Measurements from ENCODE around the gene MRC1. TPM values are rescaled to one million over a fixed set of nuclear protein-coding genes. Genes with fewer than 3 reads are reported as not detected.

MRC1 gene
- total and polyA plus RNA-seq, 10 of the 15 experiments (the other 5 are each of a cell fraction or from before 2014, with no cell fraction given) = 0.01 to 0.21 (median 0.03) TPM; not detected in 5

GRCh38 chr10:17814973-17815372 is 5.8 kb downstream of the MRC1 start:
- BruUV-seq (replicated peaks) = no TSS peak
- H3K4me1 ChIP-seq (ENCODE audit: control insufficient read depth, insufficient read depth, low read length) = no peaks in the 10 kb centered on the region
- ChIA-PET RAD21 (ENCODE audit: unreplicated experiment) (no interaction called here), CTCF (interaction anchor here (0.6 kb wide), 1 partner anchor 71 kb away, joined by 3 read pairs; no protein-coding TSS in a partner anchor), SMC1A (ENCODE audit: uncharacterized antibody, unreplicated experiment) (interaction anchor here (1.8 kb wide), 1 partner anchor 11 kb away, joined by 7 read pairs; no protein-coding TSS in a partner anchor), POLR2A (no interaction called here)
- H3K79me2 ChIP-seq (ENCODE audit: control insufficient read depth, insufficient read depth, low read length) = no peaks in the 10 kb centered on the region
- in situ Hi-C loops (cut with MboI) = no loop called here
- DNase-seq (ENCODE audit: low read depth, low spot score) (no peak), ATAC-seq (no peak), FAIRE-seq (no peak)
- WGBS (ENCODE audit: insufficient coverage, insufficient replicate concordance, low lambda C conversion rate, missing lambda C conversion rate) = 36% methylated on average over 5 of the region's 5 CpGs
- H3K27me3 ChIP-seq (replicated peaks in 1 of 2; ENCODE audit: control insufficient read depth in 2 of 2, insufficient read depth in 2 of 2, low read length in 1 of 2) = no peaks in the 10 kb centered on the region
- H3K27ac ChIP-seq (ENCODE audit: control insufficient read depth, insufficient read depth) = no peak overlapping the region
- no peaks in the 10 kb centered on the region for H4K20me1 ChIP-seq (ENCODE audit: control insufficient read depth, insufficient read depth)
- H3K36me3 ChIP-seq (ENCODE audit: control insufficient read depth in 2 of 2, insufficient read depth in 2 of 2, low read length in 1 of 2) = no peaks in the 10 kb centered on the region
- H3K9ac ChIP-seq (ENCODE audit: control insufficient read depth, insufficient read depth, low read length) = no peak overlapping the region
- H3K4me3 ChIP-seq = no peak overlapping the region
- H3K4me2 ChIP-seq (ENCODE audit: control insufficient read depth, insufficient read depth) = no peak overlapping the region
- intact Hi-C loops (cut with micrococcal nuclease; ENCODE audit: unreplicated experiment) = no loop called here
- H3K9me3 ChIP-seq (replicated peaks; ENCODE audit: control insufficient read depth, insufficient read depth, low read length) = no peaks in the 10 kb centered on the region
- H2AFZ ChIP-seq (ENCODE audit: control insufficient read depth, low read depth, low read length) = no peak overlapping the region
- TF ChIP-seq TBL1XR1 (IDR thresholded peaks at IDR 0.05; ENCODE audit: low read depth, low read length) (no peak), NR2C2 (IDR thresholded peaks at IDR 0.05; ENCODE audit: borderline replicate concordance, control insufficient read depth, insufficient read length, low read depth) (no peak), MXI1 (IDR thresholded peaks at IDR 0.05; ENCODE audit: low read depth, low read length) (no peak), CEBPB (IDR thresholded peaks at IDR 0.05; ENCODE audit: borderline replicate concordance in 1 of 2, low read depth in 2 of 2, low read length in 2 of 2) (no peak), MLLT1 (IDR thresholded peaks at IDR 0.05) (no peak), YY1 (IDR thresholded peaks at IDR 0.05; ENCODE audit: low read depth, low read length) (no peak), IKZF2 (IDR thresholded peaks at IDR 0.05) (no peak), KAT2A (conservative IDR thresholded peaks at IDR 0.05; ENCODE audit: control insufficient read depth, low read depth, low read length) (no peak), SPI1 (IDR thresholded peaks at IDR 0.05; ENCODE audit: borderline replicate concordance, insufficient read depth, low read depth, low read length) (no peak), JUND (IDR thresholded peaks at IDR 0.05; ENCODE audit: low read depth, low read length) (no peak), WRNIP1 (IDR thresholded peaks at IDR 0.05; ENCODE audit: borderline replicate concordance, low read depth, low read length) (no peak)
- TF ChIP-seq, protein P1, sequence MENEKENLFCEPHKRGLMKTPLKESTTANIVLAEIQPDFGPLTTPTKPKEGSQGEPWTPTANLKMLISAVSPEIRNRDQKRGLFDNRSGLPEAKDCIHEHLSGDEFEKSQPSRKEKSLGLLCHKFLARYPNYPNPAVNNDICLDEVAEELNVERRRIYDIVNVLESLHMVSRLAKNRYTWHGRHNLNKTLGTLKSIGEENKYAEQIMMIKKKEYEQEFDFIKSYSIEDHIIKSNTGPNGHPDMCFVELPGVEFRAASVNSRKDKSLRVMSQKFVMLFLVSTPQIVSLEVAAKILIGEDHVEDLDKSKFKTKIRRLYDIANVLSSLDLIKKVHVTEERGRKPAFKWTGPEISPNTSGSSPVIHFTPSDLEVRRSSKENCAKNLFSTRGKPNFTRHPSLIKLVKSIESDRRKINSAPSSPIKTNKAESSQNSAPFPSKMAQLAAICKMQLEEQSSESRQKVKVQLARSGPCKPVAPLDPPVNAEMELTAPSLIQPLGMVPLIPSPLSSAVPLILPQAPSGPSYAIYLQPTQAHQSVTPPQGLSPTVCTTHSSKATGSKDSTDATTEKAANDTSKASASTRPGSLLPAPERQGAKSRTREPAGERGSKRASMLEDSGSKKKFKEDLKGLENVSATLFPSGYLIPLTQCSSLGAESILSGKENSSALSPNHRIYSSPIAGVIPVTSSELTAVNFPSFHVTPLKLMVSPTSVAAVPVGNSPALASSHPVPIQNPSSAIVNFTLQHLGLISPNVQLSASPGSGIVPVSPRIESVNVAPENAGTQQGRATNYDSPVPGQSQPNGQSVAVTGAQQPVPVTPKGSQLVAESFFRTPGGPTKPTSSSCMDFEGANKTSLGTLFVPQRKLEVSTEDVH (IDR thresholded peaks at IDR 0.05; ENCODE audit: low read depth, partially characterized antibody) = no peak
- TF ChIP-seq, protein P2, sequence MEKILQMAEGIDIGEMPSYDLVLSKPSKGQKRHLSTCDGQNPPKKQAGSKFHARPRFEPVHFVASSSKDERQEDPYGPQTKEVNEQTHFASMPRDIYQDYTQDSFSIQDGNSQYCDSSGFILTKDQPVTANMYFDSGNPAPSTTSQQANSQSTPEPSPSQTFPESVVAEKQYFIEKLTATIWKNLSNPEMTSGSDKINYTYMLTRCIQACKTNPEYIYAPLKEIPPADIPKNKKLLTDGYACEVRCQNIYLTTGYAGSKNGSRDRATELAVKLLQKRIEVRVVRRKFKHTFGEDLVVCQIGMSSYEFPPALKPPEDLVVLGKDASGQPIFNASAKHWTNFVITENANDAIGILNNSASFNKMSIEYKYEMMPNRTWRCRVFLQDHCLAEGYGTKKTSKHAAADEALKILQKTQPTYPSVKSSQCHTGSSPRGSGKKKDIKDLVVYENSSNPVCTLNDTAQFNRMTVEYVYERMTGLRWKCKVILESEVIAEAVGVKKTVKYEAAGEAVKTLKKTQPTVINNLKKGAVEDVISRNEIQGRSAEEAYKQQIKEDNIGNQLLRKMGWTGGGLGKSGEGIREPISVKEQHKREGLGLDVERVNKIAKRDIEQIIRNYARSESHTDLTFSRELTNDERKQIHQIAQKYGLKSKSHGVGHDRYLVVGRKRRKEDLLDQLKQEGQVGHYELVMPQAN (conservative IDR thresholded peaks at IDR 0.05) = no peak
- TF ChIP-seq, protein P3, sequence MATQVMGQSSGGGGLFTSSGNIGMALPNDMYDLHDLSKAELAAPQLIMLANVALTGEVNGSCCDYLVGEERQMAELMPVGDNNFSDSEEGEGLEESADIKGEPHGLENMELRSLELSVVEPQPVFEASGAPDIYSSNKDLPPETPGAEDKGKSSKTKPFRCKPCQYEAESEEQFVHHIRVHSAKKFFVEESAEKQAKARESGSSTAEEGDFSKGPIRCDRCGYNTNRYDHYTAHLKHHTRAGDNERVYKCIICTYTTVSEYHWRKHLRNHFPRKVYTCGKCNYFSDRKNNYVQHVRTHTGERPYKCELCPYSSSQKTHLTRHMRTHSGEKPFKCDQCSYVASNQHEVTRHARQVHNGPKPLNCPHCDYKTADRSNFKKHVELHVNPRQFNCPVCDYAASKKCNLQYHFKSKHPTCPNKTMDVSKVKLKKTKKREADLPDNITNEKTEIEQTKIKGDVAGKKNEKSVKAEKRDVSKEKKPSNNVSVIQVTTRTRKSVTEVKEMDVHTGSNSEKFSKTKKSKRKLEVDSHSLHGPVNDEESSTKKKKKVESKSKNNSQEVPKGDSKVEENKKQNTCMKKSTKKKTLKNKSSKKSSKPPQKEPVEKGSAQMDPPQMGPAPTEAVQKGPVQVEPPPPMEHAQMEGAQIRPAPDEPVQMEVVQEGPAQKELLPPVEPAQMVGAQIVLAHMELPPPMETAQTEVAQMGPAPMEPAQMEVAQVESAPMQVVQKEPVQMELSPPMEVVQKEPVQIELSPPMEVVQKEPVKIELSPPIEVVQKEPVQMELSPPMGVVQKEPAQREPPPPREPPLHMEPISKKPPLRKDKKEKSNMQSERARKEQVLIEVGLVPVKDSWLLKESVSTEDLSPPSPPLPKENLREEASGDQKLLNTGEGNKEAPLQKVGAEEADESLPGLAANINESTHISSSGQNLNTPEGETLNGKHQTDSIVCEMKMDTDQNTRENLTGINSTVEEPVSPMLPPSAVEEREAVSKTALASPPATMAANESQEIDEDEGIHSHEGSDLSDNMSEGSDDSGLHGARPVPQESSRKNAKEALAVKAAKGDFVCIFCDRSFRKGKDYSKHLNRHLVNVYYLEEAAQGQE (IDR thresholded peaks at IDR 0.05; ENCODE audit: low read depth, low read length) = no peak

All from GM12878 (cell line).